GM12801 (cell line): ENCODE data around the gene CERK.

ENCODE experiments used
- CTCF ChIP-seq: IDR thresholded peaks from one replicate; pipeline ENCODE4 v1.5.1; 2011; ENCODE audit warnings: control low read depth; ENCODE audit not compliant: insufficient read length; ENCODE audit errors: extremely low read depth

CERK gene

GRCh38 chr22:46770151-46770641, 32.1 kb upstream of the CERK start:
- TF ChIP-seq CTCF = no peak

- TF ChIP-seq CTCF = no peak
These were observed 31.7 kb upstream of the CERK start for GRCh38 chr22:46769706-46770105.

GRCh38 chr22:46769191-46769675, 31.2 kb upstream of the CERK start:
- no peak for TF ChIP-seq CTCF

- no peak for TF ChIP-seq CTCF
These were observed 29.4 kb upstream of the CERK start for GRCh38 chr22:46767249-46767985.

GRCh38 chr22:46766611-46767010, 28.6 kb upstream of the CERK start:
- no peak for TF ChIP-seq CTCF

GRCh38 chr22:46764779-46765485, 26.9 kb upstream of the CERK start:
- no peak for TF ChIP-seq CTCF

- no peak for TF ChIP-seq CTCF
These were observed 26.2 kb upstream of the CERK start for GRCh38 chr22:46764140-46764680.
